GM18951 (cell line): ENCODE results near the gene DPF3.

Experiments used
- POLR2A ChIP-seq: IDR thresholded peaks from 4 replicates; pipeline ENCODE4 v1.6.1; 2011; ENCODE audit warnings: mild to moderate bottlenecking; ENCODE audit not compliant: insufficient read length, insufficient read depth; ENCODE audit errors: extremely low read depth
- in situ Hi-C: fragments of 300-500 bp; cut with MboI; formaldehyde crosslinking; loops from one replicate; pipeline ENCODE4 v1.12.0; 2022; ENCODE audit warnings: low sequenced_read_pairs, mixed read lengths, inconsistent platforms; ENCODE audit not compliant: unreplicated experiment

The DPF3 gene

DNA sequence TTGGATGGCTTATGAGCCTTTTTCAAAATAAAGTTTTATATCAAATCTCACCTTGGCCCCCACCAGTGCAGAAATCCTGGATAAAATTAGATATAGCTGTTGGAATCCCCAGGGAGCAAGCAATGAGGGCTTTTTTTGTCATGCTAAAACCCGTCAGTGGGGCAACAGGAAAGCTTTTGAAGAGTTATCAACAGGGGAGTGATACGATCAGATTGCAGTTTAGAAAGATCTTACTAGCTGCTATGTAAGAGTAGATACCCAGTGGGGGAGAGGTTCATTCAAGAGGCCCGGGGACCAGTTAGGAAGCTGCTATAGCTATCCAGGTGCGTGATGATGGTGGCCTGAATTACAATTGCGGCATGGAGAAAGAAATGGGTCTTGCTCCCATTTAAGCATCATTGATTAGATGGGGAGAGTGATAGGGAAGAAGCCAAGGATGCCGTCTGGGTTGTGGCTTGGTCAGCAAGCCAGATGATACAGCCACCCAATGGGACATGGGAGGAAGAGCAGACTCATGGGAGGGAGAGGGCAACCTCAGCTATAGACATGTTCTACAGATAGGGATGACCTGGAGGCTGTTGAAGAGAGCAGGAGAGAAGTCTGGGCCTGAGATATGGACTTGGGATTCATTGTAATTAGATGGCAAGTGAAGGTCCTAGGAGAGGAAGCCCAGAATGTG, 272.4 kb downstream of the DPF3 start:
- TF ChIP-seq POLR2A = no peak
- in situ Hi-C loops = no loop called here

DNA sequence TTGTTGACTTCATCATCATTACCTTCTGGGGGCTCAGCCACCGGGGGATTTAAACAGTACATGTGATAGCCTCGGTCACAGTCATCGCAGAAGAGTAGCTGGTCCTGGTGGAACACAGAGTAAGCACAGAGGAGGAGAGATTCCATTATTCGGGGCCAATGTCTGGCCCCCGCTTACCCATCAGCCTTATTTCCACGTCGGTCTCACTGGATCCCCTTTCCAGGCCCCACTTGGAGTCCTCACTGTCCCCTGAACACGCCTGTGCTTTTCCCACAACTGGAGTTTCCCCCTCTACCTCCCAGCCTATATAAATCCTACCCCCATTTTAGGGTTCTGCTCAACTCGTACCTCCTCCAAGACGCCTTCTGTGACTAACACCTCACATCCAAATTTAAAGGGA, 274.0 kb downstream of the DPF3 start:
- TF ChIP-seq POLR2A = no peak
- in situ Hi-C loops = no loop called here

DNA sequence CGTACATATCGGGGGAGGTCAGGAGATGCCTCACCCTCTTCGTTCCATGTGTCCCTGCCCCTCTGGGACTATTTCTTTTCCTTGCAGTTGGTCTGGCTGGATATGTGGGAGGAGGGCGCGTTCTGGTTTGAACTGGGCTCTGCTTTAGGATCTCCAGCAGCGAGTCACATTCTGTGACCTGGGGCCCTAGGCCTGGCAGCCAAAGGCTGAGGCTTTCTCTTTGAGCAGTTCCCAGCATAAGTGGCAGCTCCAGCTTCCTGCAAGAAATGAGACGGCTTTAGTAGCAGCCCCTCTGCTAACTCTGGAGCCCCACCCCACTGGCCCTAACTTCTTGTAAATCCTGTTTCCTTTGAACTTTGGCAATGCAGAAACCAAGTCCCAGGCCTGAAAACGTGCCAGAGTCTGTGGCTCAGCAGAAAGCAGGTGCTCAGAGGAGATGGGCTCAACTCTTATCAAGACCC, 274.8 kb downstream of the DPF3 start:
- in situ Hi-C loops = no loop called here
- TF ChIP-seq POLR2A = no peak

DNA sequence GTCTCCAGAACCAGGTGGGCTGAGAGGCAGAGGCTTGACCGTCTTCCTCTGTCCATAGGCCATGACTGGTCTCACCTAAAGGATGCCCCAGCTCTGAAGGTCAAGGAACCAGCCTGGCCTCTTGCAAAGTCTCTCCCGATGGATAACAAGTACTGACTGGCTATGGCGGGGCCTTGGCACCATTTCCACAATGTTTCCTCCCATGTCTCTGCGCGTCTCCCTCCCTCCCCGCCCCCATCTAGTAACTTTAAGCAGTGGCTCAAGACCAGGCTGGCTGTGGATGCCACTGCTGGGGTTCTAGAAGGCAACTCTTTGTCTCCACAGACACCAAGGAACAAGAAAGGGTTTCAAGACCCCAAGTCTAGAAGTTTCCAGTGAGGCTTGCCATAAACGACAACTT, 275.5 kb downstream of the DPF3 start:
- in situ Hi-C loops = no loop called here
- no peak for TF ChIP-seq POLR2A

DNA sequence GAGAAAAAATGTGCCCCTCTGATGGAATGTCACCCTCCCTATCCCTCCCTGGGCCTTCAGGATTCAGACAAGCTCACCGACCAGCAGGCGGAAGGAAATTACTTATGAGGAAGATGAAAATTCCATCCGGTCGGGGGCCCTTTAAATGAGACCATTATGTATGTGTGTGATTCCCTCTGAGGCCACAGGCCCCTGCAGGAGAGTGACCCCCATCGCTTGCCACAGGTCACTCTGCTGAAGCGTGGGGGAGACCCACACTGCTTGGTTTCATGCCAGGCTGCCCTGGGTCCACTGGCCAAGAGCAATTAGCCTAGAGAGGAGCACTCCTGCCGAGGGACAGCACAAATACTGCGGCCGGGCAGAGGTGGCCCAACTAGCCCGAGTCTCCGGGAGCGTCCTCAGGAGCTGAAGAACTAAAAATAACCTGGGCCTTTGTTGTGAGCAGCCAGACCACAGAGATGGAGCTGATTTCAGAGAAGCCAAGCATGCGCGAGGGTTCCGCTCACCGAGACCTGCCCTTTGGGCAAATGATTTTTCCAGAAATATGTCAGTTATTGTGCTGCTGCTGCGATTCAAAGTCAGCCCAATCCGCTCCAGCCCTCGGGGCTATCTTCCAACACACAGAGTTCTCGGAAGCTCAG, 276.4 kb downstream of the DPF3 start:
- TF ChIP-seq POLR2A = no peak
- in situ Hi-C loops = no loop called here

DNA sequence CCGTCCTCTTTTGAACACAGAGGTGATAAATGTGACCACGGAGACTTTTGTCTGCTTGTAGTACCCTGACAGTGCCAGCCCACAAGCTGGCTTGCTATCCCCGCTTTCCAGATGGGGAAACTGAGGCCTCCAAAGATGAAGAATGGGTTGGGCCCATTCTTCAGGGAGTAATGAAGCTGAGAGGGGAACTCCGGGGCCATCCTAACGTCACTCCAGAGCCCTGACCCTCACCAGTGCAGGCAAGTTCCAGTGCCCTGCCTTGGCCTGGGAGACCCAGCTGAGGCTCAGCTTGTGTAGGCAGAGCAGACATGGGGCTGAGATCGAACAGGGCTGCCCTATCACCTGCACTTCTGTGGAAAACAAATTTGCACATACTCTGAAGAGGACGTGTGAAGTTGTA, 277.1 kb downstream of the DPF3 start:
- no peak for TF ChIP-seq POLR2A
- in situ Hi-C loops = no loop called here

DNA sequence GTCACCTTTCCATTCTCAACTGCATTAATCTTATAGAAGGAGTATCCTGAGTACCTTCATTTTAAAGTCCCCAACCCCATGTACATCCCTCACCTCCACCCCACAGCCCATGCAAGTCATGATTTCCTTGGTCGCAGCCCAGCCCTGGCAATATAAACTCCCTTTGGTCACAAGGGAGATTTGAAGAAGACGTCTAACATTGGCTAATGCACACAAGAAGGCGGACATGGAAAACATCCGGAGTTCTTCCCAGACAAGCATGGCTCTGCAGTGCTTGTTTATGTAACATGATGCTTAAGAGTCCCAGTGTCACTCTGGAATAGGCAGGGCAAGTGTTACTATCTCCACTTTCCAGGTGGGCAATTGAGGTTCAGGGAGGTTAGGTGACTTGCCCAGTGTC, 277.6 kb downstream of the DPF3 start:
- no peak for TF ChIP-seq POLR2A
- in situ Hi-C loops = no loop called here

DNA sequence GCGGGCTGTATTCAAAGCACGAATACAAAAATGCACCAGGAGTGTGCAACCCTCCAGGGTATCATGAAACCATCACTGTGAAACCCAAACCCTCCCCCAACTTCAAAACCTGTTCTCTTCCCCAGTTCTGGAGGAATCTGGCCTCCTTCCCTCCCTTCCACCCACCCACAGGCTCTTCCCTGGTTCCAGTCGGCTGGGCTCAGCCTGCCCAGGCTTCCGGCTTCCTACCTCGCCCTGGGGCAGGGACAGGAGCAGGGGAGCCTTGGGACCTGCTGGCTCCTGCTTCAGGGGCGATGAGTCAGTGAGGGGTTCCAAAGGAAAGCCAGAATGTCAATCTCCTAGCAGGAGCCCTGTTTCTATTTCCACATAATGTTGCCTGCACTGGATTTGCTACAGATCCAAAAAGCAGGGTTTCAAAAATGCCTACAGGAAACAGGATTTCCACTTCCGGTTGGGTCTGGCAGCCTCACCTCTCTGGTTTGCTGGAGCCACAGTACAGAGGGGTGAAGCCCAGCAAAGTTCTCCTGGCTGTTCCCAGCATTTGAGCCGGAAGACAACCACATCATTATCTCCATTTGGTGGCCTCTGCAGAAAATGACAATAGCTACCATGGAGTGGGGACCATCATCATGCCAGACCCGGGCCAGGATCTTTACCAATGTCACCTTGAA, 278.3 kb downstream of the DPF3 start:
- no peak for TF ChIP-seq POLR2A
- in situ Hi-C loops = no loop called here

DNA sequence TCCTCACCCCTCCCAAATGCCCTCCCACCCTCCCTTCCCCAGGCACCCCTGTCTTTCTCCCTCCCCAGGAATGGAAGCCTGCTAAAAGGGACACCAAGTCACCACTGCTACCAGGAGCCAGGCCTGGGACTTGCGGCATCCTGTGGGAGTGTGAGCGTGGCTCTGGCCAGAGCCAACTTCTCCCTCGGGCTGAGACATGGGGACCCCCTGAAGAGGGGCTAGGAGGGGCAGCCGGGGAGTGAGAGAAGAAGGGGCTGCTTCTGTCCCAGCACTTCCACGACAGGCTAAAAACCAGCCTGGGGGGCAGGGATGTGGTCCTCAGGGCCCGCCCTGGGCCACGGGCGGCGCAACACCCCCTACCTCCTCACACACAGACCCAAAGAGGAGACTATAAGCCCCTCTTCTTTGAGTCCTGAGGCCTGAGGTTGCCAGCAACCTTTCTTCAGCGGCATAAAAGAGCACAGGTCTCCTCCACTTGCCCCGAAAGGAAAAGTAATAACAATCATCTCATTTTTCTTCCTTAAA, 278.9 kb downstream of the DPF3 start:
- no peak for TF ChIP-seq POLR2A
- in situ Hi-C loops = no loop called here

DNA sequence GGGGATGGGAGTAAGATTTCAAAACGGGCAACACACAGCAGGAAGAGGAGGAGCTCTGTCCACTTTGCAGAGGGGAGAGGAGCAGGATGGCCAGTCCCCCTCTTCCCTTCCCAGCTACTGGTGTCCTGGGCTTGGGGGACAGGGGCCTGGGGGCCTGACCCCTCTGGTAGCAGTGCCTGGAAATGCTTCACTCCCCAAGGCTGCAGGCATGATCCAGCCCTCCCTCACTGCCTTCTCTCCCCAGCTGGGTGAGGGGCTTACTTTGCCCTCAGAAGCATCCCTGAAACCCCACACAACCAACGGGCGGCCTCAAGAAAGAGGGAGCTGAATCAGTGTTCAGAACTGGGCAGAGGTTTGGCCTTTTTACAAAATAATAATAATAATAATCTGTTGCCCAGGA, 279.5 kb downstream of the DPF3 start:
- in situ Hi-C loops = no loop called here
- no peak for TF ChIP-seq POLR2A

DNA sequence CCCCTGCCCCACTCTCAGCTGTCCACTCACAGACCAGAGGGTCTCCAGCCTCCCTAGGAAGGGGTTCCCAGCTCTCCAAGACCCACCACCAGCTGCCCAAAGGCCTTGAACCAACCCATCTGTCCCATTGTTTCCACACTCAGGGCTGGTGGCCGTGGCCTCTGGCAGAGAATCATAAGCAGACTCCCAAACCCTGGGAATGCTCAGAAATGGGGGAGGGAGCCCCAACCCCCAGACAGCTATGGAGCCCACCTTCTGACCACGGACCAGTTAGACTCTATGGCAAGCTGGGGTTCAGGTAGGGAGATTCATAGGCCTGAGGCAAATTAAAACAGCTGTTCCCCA, 280.0 kb downstream of the DPF3 start:
- TF ChIP-seq POLR2A = no peak
- in situ Hi-C loops = no loop called here

DNA sequence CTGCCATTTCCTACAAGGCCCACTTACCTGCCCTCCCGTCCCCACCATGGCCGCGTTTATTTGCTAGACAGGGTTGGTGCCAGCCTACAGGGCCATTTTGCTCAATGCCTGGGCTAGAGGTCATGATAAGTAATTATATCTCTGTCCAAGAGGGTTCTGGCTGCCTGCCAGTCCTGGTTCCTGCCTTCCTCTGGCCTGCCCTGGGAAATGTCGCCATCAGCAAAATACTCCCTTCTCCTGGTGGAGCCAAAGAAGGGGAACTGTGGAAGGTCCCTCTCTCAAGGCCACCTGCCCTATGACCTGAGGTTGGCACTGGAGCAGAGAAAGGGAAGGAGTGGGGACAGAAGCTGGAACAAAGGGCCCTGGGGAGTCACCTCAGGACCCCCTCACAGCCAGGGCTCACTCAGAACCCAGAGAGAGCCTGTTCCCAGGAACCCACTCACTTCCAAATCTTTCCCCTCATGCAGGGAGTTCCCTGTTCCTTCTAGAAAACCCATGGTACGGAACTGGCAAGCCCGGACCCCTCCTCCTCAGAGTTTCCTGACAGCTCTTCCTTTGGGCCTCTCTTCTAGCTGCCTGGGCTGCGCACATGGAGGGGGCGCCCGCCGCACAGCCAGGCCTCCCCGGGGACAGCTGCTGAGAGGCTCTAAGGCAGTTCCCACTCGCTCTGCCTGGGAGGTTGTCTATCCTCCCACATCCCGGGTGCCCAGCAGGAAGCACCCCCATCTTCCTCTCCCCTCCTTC, 280.5 kb downstream of the DPF3 start:
- no peak for TF ChIP-seq POLR2A
- in situ Hi-C loops = no loop called here

DNA sequence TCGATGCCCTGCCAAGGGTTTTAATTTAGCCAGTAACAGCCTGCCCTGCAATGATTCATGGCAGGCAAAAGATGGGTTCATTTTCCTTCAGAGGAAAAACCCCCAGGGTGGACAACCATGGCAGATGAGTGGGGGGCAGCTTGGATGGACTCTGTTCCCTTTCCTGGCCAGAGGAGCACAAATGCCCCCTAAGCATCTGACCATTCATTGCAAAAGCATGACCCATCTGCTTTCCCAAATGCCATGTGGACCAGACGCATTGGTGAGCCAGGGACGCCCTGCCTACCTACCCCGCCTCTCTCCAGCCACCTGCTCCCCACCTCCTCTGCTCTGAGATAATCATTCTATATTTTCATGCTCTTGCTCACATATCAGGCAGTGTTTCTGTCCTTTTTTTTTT, 281.9 kb downstream of the DPF3 start:
- in situ Hi-C loops = no loop called here
- no peak for TF ChIP-seq POLR2A

DNA sequence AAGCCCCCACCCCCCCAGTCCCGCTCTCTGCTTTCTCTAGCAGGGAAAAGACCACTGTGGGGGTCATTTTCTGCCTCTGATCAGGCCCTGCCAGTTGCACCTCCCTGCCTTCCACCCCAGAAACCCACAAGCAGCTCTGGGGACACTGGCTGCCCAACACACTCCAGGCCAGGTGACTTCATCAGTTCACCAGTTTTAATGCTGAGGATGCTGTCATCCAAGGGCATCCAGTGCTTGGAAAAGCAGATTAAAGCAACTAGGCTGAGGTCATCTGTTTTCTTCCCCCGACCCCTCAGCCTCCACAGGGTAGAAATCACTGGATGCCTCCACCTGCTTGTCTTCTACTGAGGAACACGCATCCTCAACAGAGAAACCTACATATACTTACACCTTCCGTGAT, 282.4 kb downstream of the DPF3 start:
- in situ Hi-C loops = no loop called here
- TF ChIP-seq POLR2A = no peak

DNA sequence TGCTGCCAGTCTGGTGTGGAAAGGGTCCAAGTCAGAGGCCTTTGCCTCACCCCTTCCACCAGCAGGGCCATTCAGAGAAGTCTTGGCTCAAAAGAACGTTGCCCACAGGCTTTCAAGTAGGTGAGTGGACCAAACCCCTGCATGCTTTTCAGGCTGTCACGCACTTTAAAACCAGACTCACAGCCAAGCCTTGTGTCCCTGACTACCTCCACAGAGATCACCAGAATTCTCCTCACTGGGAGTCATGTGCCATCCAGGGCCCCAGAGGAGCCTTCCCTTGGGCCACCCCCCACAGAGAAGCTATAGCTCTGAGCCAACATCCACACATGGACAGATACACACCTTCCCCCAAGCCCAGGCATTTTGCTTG, 283.1 kb downstream of the DPF3 start:
- in situ Hi-C loops = no loop called here
- no peak for TF ChIP-seq POLR2A
